HG03457 (cell line): ENCODE results near the gene CACNA2D2.
A peak's percentile ranks its signal among the peaks of the same experiment; 100 is the strongest.

Experiments
- ATAC-seq: cut with Tn5 transposase; IDR thresholded peaks from one replicate; pipeline ENCODE4 v1.9.1; 2021; ENCODE audit warnings: moderate number of reproducible peaks; ENCODE audit not compliant: unreplicated experiment

CACNA2D2 gene

GRCh38 chr3:50336452-50337174 lies 166.8 kb downstream of the CACNA2D2 start:
- peak; percentile 12 for ATAC-seq

GRCh38 chr3:50334339-50335075 lies 168.9 kb downstream of the CACNA2D2 start:
- ATAC-seq = no peak

- no peak for ATAC-seq
Measured at GRCh38 chr3:50333744-50334328, 169.6 kb downstream of the CACNA2D2 start.

GRCh38 chr3:50331364-50331907 lies 172.0 kb downstream of the CACNA2D2 start:
- no peak for ATAC-seq

GRCh38 chr3:50330330-50330729 lies 173.1 kb downstream of the CACNA2D2 start:
- ATAC-seq = no peak

- ATAC-seq = peak; percentile 64
Measured at GRCh38 chr3:50327943-50328691, 175.3 kb downstream of the CACNA2D2 start, which contains the start of gene TUSC2. Gene TUSC2, minus strand, starts transcription at chr3:50328223. Its CDS starts 124 bp downstream, at chr3:50328099.

GRCh38 chr3:50327129-50327528 lies 176.3 kb downstream of the CACNA2D2 start:
- ATAC-seq = no peak

- no peak for ATAC-seq
Measured at GRCh38 chr3:50326182-50326541, 177.3 kb downstream of the CACNA2D2 start.

- ATAC-seq = no peak
Measured at GRCh38 chr3:50325497-50326181, 177.8 kb downstream of the CACNA2D2 start.

- ATAC-seq = no peak
Measured at GRCh38 chr3:50325113-50325480, 178.3 kb downstream of the CACNA2D2 start.

- no peak for ATAC-seq
Measured at GRCh38 chr3:50324351-50325112, 178.9 kb downstream of the CACNA2D2 start.

- ATAC-seq = no peak
Measured at GRCh38 chr3:50323614-50324199, 179.7 kb downstream of the CACNA2D2 start.

GRCh38 chr3:50323092-50323600 lies 180.3 kb downstream of the CACNA2D2 start:
- ATAC-seq = no peak

GRCh38 chr3:50322386-50323091 lies 180.9 kb downstream of the CACNA2D2 start, which contains the start of gene HYAL2:
Gene HYAL2, minus strand, starts transcription at chr3:50322745. Its CDS starts 2,256 bp downstream, at chr3:50320489.
- ATAC-seq = no peak

GRCh38 chr3:50322115-50322385 lies 181.4 kb downstream of the CACNA2D2 start:
- no peak for ATAC-seq

GRCh38 chr3:50321336-50322114 lies 181.9 kb downstream of the CACNA2D2 start:
- ATAC-seq = peak; percentile 47

GRCh38 chr3:50320853-50321335 lies 182.5 kb downstream of the CACNA2D2 start:
- peak; percentile 24 for ATAC-seq
